NK-92 (cell line): ENCODE measurements around the gene CACNB4.

Experiments used
- DNase-seq: peaks from one replicate; lab custom pipeline; 2025; ENCODE audit not compliant: unreplicated experiment; lab: John Stamatoyannopoulos, UW

Gene CACNB4

DNA sequence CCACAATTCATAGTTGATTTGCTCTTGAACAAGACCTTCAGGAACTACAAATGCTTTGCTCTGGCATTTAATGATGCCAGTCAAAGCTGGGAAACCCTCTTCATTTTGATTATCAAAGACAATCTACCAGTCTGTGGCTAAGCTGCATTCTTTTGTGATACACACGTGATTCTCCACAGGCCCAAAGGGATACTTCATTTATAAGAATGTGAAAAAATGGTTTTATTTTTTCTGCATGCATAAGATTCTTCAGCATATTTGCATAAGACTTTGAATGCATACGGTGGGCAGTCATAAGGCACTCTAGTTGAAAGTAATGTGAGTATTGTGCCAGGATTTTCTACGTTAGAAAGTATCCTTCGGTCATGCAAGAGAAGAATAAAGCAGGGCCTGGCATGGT, 237.7 kb downstream of the CACNB4 start:
- no peak for DNase-seq

DNA sequence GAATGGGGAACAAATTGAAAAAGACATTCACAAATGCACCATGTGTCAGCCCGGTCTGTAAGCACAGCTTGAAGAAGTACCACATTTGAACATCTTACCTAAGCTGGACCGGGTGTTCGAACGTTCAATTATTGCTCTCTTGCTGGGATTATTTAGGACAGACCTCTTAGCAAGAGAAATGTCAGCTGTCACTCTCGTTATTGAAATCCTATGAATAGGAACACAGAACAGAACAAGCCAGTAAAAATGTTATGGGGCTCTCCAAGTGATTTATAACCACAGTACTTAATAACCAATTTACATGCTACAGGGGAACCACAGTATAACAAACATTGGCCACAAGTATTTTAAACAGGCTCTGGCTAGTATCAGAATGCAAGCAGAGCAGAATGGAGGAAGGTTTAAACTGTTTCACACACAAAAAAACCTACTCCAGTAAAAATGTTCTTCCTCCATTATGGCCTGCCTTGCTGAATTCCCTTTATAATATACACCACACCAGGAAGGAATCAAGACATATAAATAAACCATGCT, 238.2 kb downstream of the CACNB4 start:
- no peak for DNase-seq

DNA sequence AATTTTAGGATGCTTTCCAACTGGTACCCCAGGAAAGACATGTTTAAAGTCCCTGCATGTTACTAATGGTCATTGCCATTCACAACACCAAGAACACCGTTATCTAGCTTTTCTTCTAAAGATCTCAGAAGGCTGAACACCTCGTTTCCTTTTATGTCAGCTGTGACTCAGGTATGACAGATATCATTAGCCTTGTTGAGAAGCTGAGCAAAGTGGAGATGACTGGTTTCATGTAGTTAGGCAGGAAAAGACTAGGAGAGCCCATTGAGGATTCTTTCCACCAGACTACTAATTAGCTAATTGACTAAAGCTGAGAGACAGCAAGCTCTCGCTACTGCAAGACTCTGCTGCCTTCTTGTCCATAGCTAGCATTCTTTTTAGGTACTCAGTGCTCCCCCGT, 238.6 kb downstream of the CACNB4 start:
- no peak for DNase-seq

DNA sequence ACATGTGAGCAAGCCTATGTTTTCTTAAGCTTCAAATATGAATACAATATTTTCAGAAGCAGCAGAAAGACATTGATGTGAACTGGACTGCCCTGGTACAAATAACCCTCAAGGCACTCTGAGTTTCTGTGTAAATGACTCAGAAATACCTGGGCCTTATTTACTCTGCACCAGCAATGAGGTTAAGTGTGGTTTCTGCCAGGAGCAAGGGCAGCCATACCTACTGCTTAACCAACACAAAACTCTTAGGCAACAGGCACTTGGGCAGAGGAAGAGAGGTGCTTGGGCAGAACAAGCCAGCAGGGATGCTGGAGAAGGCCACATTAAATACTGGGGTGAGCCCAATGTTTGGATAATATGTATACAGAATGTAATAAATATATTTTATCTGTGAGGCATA, 241.2 kb downstream of the CACNB4 start:
- DNase-seq: no peak

DNA sequence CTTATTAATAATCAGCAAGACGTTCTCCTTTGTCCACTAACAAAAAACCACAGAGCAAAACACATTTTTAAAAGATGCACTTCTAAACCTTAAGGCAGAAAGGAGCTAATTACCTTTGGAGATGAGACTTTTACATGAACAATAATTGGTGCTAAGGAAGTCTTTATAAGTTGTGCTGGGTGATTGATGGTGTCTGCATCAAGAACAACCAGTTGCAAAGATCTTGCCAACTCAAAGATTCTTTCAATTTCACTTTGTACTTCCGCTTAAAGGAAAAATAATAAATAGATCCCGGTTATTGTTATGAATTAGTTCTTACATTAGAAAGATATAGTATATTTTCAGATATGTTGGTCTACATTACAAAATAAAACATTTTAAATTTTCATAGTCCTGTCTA, 243.7 kb downstream of the CACNB4 start:
- DNase-seq: no peak

DNA sequence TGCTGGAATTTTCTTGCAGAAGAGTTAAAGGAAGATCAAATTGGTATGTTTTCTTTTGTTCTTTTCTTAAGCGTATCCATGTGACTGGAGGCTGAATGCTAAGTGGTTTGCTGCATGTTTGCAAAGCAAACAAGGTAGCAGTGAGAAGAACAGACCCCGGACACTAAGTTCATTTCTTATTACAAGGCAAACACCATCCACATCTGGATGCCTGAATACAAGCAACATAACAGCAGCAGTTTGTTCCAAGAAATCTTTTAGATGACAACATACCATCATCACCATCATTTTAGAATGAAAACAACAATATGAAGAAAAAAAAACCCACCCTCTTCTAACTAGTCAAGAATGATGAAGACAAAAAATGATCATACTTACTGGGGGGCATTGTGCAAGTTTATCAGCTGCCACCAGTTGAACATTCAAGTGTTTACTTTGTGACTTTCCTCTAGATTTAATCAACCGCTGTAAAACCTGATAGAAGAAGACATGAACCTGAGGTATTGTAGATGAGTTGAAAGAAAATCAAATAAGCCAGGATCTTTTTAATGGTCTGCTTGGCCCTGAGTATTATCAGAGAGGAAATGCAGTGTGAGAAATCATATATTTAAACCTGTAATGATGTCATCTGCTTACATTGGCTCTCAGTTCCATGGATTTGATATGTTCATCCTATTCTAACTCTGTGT, 245.6 kb downstream of the CACNB4 start:
- no peak for DNase-seq

DNA sequence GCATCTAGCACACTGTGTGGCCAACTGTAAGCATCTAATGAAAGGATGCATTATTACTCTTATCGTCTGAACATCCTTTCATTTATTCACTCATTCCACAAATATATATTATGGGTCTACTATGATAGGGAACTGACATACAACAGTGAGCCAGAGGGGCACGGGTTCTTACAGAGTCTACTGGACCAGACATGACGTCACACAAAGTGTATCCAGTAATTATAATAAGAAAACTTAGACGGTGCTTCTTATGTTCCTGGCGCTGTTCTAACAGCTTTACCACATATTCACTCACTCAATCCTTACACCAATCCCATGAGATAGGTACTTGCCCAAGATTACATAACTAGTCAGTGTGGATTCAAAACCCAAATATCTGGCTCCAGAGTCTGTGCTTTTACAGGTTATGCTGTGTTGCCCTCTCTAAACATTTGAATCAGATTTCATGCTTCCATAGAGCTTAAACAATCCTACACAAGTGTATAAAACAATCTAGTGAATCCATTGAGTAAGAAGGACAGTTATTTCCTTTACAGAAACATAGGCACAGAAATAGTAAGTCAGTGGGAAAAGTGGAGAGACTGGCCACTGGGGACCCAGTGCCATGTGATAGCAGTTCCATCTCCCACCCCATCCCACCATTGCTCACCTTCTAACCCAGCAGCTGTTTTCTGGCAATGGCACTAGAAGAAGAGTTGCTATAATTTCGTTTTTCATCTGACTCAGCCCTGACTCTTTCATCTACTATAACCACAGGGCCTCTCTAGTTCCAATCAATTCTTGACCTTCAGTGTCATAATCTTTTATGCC, 246.4 kb downstream of the CACNB4 start:
- DNase-seq: no peak

DNA sequence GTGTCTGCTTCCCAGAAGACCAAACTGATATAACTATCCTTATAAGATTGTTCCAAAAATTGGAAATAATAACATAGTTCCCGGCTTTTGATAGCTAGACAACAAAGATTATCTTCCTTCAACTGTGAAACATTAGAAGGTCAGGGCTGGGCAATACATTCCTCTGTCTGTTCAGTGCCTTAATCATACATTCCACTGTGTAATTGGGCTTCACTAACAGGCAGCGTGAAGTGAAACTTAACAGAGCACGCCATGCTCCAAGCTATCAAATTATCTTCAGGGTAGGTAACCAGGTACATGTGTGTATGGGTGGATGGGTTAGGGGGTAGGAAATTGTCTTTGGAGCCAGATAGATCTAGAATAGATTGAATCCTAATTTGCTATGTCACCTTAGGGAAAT, 247.1 kb downstream of the CACNB4 start:
- DNase-seq: no peak

DNA sequence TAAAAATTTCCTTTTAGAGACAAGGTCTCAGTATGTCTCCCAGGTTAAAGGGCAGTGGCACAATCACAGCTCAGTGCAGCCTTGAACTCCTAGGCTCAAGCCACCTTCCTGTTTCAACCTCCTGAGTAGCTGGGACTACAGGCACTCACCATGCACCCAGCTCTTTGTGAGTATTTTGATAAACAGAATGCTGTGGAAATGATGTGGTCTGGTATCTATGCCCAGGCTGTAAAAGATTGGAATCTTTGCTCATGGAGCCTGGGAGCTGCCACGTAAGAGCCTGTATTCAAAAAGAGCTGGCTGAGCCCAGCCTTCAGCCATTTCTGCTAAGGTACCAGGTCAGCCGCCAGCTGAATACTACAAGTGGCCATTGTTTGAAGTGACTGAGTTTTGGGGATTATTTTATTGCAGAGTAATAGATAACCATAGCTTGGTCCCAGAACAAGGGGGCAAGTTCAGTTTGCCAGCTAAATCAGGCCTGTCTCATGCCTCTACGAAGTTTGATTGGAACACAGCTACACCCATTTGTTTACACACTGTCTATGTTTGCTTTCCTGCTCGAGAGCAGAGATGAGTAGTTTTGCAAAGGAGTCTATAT, 249.3 kb downstream of the CACNB4 start:
- no peak for DNase-seq

DNA sequence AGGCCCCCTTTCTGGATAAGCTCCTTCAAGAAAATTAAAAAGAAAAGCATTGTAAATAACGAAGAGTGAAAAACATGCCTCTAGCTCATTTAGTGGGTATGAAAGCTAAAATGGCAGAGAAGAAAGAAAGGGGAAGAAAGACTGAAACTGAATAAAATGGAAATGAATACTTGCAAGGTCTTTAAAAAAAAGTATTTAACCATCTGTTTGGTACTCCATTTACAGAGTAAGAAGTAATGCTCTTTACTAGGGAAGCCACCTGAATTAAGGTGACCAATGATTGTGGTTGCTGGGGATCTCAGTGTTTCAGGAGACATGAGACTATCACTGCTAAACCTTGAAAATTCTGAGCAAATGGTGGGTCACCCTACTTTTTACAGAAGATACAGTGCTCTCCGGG, 253.0 kb downstream of the CACNB4 start:
- DNase-seq: no peak

DNA sequence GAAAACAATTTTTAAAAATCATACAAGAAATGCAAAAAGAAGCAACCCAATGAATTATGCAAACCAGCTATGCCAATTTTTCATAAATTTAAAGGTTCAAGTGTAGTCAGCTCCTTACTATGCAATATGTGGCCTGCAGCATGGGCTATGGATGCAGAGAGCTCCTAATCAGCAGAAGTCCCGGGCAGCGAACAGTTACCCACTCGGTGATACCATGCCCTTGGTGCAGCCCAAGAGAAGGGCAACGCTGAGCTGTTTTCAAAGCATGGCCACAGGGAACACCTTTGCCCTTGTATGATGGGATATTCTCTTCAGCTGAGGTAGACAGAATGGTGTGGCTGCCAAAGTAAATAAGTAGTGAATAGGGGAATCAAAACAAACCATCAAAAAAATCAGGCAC, 253.4 kb downstream of the CACNB4 start:
- no peak for DNase-seq

DNA sequence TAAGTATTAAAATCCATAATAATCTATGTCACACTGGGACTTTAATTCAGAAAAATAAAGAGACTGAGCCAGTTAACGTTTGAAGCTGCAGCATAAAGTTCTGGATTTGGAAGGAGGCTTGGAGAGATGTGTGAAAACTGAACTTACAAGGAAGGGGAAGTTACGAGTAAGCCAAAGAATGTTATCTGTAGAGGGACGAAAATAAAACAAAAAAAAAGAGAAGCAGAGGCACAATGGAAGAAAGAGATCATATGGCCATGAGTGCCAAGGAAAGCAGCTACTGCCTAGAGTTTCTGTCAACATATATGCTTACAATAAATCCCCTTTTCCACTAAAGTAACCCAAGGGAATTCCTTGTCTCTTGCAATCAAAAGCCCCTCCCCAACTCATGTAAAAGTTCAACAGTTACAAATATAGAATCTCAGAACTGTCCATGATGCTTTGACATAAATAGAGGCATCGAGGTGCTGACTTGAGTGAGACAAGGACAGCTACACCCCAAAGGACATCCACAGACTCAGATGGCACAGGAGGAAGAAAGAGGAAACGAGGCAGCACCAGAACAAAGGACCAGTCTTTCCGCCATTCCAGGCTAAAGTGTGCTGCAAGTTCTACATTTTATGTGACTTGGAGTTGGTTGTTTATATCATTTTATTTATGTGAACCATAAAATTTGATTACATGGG, 254.5 kb downstream of the CACNB4 start:
- no peak for DNase-seq

DNA sequence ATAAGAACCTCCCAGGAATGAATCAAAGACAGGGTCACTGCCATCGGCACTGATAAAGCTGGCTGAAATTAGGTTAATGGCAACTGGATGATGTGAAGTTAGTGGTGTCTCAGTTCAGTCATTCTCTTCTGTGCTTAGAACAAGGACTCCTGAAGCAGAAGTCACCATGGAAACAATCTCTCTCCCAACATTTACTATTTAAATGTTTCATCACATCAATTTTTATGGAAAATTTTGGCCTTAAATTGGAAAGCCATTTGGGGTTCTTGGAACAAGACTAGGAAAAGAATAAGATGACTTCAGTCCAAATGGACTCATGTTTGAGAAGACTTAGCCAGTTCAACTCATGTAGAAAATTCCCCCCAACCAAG, 255.2 kb downstream of the CACNB4 start:
- DNase-seq: no peak

DNA sequence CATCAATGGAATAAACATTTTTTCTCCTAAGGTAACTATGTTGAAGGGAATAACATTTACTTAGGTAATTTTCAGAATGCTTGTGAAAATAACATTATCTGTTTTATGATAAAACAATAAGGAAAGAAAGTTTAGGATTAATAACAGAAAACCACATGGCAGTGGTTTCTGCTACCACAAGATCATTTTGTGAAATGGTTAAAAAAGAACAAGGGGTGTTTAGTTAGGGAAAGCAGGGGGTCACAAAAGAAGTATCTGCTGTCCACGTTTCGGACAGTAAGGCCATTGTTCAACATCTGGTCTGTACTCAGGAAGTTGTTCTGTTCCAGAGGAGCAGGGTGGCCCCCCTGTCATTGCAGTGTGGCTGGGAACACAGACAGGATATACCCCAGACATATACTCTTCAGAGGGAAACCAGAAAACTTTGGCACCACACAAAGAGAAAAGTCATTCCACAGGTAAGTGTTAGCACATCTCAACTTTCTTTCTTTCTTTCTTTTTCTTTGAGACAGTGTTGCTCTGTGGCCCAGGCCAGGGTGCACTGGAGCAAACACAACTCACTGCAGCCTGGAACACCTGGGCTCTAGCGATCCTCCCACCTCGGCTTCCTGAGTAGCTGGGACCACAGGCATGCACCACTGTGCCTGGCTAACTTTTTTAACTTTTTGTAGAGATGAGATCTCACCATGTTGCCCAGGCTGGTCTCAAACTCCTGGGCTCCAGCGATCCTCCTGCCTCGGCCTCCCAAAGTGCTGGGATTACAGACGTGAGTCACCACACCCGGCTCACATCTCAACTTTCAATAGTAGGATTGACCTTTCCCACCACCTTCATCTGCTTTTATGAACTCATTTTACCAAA, 255.8 kb downstream of the CACNB4 start:
- DNase-seq: no peak

DNA sequence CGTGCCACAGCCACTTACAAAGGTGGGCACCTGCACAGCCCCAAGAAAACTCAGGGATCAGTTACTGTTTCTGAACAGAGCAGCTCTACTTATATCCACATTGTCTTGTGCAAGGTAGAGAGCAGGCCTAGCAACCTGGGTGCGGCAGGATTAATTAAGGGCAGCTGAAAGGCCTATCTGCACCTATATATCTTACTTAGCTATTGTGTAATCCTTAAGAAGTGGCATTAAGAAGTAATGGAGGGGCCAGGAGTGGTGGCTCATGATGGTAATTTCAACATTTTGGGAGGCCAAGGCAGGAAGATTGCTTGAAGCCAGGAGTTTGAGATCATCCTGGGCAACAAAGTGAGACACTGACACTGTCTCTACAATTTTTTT, 257.8 kb downstream of the CACNB4 start:
- DNase-seq: no peak

DNA sequence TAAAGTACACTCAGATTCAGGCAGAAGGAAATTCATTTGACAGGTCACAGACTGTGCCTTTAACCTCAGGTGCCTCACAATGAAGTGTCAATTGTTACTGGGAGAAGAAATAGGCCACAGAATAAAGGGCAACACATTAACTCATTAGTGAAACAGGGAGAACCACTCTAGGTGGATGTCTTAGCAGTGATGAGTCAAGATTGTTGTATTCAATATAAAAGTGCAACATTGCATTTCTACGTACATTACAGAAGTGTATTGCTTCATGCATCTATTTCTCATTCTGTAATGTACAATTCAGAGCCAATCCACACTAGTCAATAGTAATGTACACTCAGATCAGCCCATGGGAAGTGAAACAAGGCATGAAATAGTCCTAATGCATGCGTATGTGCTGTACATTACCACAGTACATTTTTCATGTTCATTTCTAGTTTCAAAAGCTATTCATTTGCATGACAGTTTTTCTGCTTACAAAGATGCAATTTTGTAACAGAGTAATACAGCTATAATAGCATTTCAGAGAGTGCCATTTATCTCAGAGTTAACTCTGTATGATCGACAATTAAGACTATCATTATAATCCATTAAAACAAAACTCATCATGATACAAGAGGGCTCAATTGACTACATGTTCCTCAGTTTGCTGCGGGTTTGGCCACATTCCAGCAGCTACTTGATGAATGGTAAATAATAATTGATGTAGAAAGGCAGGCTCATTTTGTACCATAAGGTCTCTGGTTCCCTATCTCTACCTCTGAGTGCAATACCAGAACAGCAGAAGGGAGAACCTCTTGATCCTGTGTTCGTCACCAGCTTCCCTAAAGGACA, 258.4 kb downstream of the CACNB4 start:
- no peak for DNase-seq

DNA sequence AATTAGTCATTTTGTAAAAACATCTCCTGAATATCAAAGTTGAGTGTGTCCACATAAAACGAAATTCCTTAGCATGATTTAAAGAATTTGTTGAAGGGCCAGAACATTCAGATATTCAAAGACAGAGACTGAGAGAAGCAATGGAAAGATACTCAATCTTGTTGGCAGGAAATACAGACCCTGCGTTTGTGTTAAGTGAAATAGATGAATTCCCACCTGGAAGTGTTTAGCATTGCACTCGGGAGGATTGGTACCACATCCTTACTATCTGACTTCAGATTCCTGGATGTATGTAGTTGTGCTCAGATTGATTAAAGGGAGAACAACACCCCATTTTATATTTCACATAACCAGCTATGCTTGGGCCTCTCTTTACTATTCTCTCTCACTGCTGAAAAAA, 260.9 kb downstream of the CACNB4 start:
- no peak for DNase-seq

DNA sequence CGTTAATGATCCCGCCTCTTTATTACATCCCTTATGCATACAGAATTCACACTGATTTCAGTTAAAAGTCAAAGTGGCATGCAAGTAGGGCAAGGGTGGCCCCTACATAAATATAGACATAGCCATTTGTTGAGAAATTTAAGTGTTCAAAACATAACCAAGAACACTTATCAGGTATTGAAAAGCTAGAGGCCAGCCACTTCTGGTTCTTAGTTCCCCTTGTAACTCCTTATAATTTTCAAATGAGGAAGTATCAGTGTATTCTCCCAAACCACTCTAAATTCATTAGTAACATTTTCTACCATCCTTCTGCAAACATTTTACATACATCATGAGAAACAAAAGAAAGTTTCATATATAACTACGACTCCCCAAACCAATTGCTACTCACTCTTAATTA, 264.9 kb downstream of the CACNB4 start:
- no peak for DNase-seq

DNA sequence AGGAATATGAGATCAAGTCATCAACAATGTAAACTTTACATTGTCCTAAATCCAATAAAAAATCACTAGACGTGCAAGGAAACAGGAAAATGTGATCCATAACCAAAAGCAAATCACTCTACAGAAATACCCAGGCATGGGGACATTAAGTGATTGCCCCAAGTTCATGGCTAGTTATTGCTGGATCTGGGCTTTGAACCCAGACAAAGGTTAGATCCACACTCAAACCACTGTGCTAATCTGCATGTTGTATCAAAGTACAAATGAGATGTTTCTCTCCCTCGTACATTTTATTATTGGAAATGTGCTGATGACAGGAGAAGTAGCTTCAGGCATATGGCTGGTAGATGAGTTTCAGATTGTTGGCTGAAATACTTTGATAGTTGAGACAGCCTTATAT, 267.9 kb downstream of the CACNB4 start:
- DNase-seq: no peak

DNA sequence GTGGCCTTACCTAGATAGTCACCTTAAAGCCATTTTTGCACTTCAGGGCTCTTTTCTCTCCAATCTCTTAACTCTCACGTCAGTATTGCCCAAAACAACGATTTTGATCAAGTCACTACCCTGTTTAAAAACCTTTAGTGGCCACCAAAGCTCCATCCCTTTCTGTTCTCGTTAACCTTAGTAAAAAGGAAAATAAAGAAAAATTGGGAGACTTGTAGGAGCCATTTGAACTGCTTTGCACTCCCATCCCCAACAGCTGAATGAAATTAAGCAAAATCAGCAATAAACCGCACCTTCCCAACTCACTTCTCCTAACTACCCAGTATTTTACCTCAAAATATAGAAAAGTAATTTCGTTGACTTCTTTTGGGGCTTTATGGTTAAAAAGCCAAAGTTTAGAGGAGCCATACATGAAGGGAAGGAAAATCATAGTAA, 269.9 kb downstream of the CACNB4 start:
- no peak for DNase-seq
